Activated naive CD4-positive, alpha-beta T cell treated with anti-CD3 and anti-CD28 coated beads, Interleukin-2, amount 50 U/mL, for 16 hours (primary cell): ENCODE data around the gene WBP11.

Source experiments
- DNase-seq: peaks from one replicate; pipeline ENCODE4 v3.0.0-alpha.2; 2020

The WBP11 gene

DNA sequence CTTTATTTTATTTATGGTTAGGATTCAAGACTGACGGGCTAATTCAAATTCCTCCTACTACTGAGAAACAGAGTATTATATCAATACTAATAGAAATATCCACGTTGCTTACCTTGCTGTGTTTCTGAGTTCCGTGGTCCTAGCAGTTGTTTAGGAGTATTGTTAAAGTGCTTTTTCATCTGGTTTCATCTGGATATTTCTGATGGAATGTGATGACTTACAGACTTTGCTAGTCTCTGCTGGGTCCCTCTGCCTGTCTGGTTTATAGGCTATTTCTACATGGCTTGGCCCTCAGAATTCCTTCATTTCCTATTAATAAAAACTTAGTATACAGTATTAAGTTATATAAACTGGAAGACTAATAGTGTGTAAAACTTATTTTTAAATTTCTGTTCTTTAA, 10.7 kb upstream of the WBP11 start, which contains the start of gene SMCO3:
SMCO3 (minus strand) TSS at position 169 of the 400 bp plus-strand sequence. CDS start 7,502 bp downstream, outside the sequence.
- DNase-seq, result no peak

DNA sequence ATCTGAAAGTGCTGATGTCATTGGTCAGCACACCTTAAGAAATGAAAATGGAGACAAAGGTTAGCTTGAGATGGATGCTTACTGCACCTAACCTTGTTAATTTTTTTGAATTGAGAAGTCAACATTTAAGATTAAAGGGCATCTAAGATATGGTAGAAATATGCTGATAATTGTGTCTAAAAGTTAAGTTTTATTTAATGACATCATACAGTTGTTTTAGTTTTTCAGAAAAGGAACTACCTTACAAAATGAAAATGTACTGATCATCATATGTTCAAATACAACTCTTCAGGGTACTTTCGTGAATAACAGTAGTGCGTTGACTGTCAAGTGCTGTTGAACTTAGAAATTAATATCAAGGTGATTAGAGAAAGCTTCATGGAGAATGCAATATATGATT, 8.2 kb upstream of the WBP11 start:
- DNase-seq, result no peak

DNA sequence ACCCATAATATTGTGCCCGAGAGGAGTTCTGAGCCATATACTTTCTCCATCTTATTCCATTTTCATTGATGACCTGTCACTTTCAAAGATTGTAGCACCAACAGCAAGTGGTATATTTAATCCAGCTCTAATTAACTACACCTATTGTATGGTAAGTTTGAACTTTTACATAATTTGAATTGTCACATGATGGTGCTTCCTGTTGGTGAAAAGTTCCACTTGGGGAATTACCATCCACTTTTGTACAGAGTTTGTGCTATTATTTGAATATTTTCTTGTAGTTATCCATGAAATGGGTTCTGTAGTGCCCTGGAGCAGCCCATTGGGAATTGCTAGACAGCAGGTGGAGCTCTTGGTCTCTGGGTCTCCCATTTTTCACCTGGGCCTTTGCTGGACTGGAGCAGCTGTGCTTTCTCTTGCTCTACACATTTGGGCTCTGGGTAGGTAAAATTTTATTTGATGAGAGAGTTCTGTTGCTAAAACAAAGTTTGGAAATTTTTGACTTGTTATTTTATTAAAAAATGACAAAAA, 7.7 kb upstream of the WBP11 start:
- no peak for DNase-seq

DNA sequence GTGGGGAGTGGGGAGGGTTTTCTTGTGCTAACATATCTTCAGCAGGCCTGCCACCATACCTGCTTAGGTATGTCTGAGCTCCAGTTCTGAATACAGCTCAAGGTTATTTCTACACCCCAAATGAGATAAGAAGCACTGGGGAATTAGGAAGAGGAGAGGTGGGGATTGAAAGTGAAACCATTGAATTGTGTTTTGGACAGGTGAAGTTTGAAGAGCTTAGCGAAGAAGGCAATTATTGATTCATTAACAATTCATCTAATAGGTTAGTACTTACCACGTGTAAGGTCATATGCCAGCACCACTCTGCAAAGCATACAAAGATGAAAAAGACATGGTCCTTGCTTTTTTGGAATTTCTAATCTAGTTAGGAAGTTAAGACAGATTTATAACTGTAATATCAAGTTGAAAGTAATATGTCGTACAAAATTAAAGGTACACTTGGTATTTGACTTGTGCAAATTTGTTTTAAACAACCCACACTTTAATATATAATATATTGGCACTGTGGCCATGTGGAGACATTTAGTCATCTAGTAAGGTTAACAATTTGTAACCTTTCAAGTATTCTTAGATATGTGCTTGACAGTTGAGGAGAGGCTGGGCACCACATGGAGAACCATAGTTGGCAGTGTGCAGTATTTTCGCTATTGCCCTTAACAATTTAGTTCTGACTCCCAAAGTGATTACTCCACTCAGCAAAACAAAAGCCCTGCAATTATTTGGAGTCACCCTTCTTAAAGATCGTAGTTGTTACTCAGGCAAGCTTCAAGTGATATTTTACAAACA, 7.1 kb upstream of the WBP11 start:
- no peak for DNase-seq

DNA sequence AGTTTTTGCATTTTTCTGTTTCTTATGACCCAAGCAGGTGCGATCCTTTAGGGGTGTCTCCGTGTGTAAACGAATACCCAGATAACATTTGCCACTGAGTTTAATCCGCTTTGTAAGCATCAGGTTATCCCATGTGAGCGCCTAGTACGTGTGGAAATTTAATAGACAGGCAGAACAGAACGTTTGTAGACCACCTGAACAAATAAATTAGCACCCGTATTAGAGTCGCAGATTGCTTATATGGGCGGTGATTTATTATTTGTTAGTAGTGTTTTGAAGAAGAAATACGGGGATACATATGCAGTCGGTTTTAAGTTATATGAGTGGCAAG, 517 bp upstream of the WBP11 start:
- DNase-seq, result no peak

DNA sequence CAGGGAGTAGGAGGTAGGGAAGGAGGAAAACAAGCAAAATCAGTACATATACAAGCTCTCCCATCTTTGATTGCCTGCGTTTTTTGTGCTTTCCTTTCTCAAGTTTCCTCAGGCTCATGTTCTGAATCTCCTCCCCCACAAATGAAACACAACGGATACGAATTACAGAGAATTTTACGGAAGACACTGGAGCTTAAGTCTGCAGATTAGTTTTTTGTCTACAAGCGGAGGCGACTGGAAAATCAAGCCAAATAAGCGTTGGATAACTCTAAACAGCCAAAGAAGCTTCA, 612 bp downstream of the WBP11 start:
- no peak for DNase-seq

DNA sequence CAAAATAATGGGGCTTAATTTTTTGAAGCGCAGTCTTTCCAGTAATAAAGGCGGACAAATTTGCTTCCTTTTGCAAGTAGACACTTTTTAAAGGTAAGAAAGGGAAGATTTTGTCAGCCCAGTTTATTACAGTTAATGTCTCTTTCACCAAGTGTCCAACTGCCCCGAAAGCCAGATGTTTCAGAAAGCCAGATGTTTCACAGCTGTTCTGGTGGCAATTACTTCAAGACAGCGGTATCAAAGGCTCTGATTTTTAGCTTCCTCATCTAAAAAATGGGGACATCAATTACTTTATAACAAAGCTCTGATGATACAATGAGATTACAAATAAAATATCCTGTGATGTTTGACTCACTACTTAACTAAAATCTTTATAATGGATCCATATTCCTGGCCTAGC, 1.0 kb downstream of the WBP11 start:
- no peak for DNase-seq

DNA sequence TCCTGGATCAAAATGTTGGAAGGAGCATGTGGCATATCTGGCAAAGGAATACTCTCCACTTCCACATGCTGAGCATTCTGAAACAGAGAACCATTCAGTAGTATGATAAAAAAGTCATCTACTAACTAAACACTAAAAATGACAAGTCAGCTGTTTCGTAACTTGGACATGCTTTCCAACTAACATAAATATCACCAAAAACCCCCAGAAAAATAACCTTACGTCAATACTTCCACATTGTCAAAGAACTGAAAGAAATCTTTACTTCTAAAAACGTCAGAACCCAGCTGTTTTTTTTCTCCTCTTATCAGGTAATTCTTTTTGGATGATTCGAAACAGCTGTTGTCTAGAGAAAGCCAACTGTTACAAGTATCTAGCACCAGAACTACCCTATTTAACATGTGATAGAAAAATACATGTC, 8.2 kb downstream of the WBP11 start:
- no peak for DNase-seq

DNA sequence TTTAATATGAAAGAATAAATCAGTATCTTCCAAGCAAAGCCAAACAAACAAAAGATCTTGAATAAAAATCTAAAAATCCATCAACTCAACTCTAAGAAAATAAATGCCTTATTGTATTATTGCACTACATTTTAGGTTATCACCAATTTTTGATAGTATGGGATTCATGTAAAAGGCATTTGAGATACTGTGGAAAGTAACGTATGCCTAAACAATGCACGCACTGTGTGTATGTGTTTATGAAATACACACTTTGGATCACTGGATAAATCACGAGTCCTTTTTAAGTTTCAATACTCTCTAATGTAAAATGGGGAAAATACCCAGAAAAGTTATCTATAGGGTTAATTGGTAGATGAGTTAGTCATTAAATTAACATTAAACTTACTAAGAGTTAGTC, 17.7 kb downstream of the WBP11 start:
- DNase-seq, result no peak

DNA sequence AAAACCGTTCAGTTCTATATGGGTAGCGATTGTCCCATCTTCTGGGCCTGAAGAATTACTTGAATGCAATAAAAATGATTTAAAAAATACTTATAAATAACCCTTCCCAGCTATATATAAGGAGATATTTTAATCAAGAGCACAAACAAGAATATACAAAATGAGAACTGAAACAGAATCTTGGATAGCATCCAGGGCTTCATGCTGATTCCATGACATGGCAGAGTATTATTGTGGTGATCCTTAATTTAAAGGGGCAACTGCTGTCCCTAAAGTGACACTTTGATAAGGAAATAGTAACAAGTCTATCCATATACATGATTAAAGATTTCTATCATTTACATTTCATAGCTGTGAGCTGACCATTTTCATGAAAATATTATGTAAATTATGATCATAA, 18.8 kb downstream of the WBP11 start:
- DNase-seq, result no peak

DNA sequence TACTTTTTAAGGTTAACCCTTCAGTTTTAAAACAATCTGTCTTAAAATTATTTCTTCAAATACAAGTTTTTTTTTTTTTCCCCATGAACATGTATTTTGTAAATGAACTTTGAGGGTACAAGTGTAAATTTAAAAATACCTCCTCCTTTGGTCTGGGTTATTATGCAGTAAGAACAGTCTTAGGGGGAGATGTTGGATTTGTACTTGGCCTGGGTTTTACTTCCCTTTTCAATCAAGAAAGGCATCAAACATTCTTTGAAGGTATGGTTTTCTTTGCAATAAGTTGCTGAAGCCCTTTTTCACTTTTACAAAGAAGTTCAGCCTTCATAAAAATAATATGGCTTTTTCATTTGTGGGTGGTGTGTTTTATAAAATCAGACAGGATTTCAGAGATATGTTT, 20.5 kb downstream of the WBP11 start:
- DNase-seq, result no peak

DNA sequence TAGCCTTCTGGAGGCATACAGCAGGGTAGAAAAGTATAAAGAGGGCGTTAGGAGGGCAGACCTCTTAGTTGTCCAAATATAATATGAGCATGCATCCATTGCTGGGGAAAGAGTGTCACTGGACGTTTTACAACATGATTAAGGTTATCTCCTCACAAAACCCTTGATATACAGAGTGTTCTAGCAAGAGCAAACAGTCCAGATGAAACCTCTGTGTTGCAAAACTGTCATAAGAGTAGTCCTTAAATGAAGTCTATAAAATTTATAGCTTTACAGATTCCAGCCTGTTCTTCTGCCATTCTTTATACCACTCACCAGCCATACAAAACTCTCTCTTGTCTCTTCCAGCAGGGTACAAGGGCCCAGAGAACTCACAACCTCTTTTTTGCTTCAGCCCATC, 21.7 kb downstream of the WBP11 start:
- DNase-seq, result no peak

DNA sequence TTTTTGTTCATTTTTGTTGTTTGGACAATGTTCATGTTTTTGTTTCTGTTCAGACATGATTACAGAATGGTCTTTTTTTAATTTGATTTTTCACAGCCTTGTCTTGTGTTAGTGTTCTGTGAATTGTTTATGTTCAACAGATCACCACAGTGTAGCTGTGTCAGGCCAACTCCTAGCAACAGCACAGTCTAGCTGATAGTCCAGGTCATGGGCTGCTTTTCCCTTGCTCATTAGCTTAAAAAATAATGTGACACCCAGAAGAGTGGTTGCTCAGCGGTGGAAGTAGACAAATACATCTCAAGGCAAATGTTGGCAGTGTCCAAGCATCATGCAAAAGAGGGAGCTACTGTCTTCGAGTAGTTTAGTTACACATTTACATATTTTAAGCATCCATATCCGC, 22.4 kb downstream of the WBP11 start:
- no peak for DNase-seq

DNA sequence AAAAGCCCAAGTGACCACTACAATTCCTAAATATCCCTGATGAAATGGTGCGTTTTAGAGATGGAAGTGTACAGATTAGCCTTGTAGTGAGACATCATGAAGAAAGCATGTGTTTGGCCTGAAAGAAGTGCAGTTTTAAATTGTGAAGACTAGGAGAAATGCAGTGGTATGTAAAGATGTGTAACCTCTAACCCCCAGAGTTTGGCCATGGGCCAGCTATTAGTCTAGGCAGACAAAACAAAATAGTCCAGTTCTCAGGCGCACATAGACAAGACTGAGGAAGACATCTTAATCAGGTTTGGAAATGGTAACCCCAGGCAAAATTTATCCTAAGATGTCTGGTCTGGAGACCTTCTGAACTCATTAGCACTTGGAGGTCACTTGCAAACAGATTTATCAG, 23.4 kb downstream of the WBP11 start:
- no peak for DNase-seq

DNA sequence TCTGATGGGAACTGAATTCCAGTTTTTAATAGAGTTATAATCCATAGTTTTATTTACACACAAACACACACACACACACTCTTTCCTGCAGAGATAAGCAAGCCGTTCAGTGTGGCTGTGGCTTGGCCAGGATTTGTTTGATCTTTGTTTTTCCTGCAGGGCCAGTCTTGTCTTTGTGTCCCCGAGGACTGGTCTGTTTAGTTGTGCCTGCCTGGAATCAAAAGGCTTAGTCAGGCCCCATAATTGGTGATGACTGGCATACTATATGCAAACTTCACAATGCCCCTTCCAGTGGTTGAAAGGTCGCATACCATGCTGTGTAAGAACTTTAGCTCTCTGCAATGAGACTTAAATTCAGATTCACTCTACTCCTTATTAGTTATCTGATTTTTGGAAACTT, 26.0 kb downstream of the WBP11 start:
- no peak for DNase-seq

DNA sequence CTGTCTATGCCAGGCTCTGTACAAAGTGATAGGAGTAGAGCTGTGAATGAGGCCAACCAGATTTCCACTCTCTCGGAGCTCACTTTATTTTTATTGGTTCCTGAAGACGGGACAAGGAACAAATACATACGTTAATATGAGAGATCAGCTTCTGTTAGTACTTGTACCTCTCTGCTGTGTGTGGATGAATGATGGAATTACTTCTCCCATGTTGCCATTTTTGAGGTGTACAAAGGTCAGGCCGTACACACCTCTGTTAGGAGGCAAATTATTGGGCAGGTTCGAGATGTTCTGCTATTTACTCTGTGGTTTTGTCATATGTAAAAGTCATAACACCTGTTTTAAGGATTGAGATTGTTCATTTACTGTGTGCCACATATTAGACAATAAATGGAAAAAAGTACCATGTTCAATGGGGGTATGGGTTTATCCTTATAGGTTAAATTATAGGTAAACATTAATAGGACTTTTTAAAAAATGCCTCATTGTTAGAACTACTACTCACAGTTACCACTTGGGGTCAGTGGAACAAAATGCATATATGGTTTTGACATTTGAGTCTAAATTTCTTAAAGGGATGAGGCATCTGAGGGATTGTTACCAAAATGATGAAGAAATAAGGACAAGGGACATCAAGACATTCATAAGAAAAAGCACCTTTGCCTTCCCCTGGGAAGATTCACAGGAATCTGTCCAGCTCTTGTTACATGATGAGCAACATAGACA, 26.9 kb downstream of the WBP11 start:
- no peak for DNase-seq

DNA sequence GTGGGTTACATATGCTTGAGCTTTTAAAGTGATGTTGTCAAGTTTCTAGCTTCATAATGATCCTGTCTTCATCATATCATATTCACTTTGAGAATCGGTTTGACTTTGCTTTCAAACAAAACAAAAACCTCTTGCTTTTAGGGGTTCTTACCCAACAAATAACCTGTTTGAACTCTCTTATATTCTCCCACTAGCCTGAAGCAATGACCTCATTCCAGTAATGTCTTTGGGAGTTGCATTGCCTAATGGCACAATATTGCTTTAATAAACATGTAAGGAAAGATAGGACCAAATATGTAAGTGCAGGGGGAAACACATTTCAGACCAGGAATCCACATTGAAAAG, 27.7 kb downstream of the WBP11 start:
- no peak for DNase-seq

DNA sequence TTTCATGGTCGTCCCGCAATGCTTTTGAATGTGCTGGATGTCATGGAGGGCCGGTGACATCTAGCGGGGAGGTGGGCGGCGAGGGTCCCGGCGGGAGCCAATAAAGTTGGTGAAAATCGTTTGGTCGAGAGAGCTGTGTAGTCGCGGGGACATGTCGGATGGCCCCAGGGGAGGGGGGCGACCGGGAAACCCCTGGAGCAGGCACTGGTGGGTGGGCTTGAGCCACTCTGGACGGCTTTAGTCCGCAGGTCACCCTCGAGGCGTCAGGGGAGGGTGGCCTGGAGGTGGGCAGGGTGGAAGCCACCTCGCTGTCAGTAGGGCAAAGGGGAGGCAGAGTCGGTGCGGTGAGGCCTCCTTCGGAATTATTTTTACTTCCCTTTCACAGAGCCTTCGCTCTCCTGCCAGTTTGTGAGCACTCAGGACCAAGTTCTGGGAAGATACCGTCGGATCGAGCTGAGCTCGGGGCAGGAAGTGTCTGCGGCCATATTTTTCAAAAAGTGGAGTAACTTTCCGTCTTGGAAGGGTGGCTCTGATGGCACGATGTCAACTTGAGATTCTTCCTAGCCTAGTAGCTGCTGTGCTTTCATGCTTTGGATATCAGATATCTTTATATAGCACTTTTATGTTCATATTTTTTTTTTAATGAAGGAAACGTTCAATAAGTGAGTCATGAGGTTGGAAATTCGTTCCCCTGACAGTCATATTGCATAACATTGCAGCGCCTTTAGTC, 28.2 kb downstream of the WBP11 start:
- DNase-seq, result peak; percentile 30

DNA sequence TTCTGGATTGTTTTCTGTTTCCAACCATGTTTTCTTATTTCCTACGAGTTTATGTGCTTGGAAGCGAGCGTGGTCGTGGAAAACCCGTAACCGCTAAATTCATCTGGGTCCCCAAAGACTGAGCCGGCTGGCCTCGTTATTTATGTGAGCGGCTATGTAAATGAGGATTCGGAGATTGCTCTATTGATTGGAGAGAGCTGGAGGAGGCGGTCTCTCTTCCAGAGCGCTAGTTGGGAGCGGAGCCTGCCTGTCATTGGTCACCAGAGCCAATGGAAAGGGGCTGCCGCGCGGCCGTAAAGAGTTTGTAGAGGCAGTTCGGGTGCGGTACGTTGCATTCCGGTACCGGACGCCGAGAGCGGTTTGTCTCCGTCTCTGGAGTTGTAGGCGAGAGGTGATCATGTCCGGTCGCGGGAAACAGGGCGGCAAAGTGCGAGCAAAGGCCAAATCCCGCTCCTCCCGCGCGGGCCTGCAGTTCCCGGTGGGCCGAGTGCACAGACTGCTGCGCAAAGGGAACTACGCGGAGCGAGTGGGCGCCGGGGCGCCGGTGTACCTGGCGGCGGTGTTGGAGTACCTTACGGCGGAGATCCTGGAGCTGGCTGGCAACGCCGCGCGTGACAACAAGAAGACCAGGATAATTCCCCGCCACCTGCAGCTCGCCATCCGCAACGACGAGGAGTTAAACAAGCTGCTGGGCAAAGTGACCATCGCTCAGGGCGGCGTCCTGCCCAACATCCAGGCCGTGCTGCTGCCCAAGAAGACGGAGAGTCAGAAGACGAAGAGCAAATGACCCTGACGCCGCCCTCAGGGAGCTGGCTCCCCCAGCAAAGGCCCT, 29.0 kb downstream of the WBP11 start:
- DNase-seq, result peak; percentile 89

DNA sequence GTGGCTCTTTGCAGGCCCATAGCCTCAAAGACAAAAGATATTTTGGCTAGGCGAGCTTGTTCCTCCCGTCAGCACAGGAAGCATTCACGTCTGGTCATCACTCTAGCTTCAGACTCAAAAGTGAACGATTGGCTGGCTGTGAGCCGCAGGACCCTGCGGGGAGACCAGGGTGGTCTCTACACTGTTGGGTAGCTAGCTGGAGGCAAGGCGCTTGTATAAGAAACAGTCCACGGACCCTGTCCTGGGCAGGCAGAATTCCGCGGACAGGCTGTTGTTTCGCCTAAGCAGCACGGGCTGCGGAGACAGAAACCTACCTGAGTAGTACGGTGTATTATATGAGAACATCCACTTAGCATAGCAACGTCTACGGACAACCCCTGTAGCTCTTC, 29.6 kb downstream of the WBP11 start:
- no peak for DNase-seq

DNA sequence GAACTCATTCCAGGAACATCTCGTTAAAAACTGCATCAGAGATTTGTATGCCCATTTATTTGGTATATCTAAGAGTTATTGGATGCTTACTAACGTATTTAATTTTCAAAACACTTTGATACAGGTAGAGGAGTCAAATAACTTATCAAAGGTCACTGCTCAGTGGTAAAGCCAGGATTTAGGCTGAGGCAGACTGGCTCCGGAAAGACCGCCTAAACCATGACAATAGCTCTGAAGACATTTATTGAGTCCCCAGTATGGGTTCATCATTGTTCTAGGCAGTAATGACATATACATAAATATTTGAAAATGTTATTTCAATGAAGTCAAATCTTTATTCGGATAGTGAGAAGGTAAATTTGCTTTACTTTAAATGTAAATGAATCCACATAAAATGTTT, 30.3 kb downstream of the WBP11 start:
- no peak for DNase-seq

DNA sequence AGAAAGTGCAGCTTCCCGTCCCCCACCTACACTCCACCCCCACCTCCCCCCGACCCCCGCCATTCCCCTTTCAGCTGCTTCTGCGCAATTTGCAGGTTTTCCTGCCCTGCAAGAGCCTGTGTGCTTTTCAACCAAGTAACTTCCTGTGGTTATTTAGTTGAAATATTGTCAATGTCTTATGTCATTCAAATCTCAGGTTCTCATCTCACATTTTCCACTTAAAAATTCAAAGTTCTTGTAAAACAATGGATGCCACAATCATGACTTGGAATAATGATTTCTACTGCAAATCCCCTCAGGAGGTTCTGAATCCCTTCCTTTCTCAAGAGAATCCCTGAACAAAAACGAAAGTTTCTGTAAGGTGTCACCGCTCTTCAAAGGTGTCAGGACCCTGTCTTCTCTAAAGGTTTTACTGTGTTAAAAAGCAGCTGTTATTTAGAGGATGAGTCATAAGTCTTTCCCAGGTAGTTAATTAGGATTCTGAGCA, 31.6 kb downstream of the WBP11 start:
- peak; percentile 25 for DNase-seq
